Aorta (tissue), 5 donors: ENCODE results near the gene USP40. TPM values are rescaled to one million over a fixed set of nuclear protein-coding genes. Genes with fewer than 3 reads are reported as not detected.

Source experiments
- ATAC-seq: fragments of 200-7000 bp; cut with Tn5 transposase; one replicate; pipeline ENCODE4 v1.9.1; 2022; ENCODE audit warnings: moderate library complexity; ENCODE audit not compliant: low FRiP score
- DNase-seq, 2 donors: peaks; one replicate each; pipeline ENCODE4 v3.0.0-alpha.2; 2020
- H3K27ac ChIP-seq, 2 donors: one replicate each; pipeline ENCODE4 v1.5.1; 2013; ENCODE audit warnings: low read length in 2 of 2, mild to moderate bottlenecking in 2 of 2, moderate library complexity in 2 of 2, control low read depth in 1 of 2, inconsistent platforms in 1 of 2, low read depth in 1 of 2
- H3K27me3 ChIP-seq, 2 donors: one replicate each; pipeline ENCODE4 v1.6.1; 2013; ENCODE audit warnings: control low read depth in 1 of 2, low read length in 1 of 2, mild to moderate bottlenecking in 1 of 2, moderate library complexity in 1 of 2; ENCODE audit not compliant: insufficient read depth in 2 of 2, control insufficient read depth in 1 of 2
- H3K36me3 ChIP-seq, 2 donors: one replicate each; pipeline ENCODE4 v1.6.1; 2013; ENCODE audit warnings: control low read depth in 1 of 2, low read length in 1 of 2, mild to moderate bottlenecking in 1 of 2; ENCODE audit not compliant: insufficient read depth in 2 of 2, control insufficient read depth in 1 of 2
- H3K4me1 ChIP-seq, 2 donors: one replicate each; pipeline ENCODE4 v1.6.1; 2013; ENCODE audit warnings: low read length in 2 of 2, control low read depth in 1 of 2, mild to moderate bottlenecking in 1 of 2, moderate library complexity in 1 of 2; ENCODE audit not compliant: insufficient read depth in 2 of 2, control insufficient read depth in 1 of 2
- H3K4me3 ChIP-seq, 2 donors: one replicate each; pipeline ENCODE4 v1.5.1; 2013; ENCODE audit warnings: low read length in 2 of 2, control low read depth in 1 of 2, mild to moderate bottlenecking in 1 of 2
- H3K9me3 ChIP-seq: one replicate; pipeline ENCODE4 v1.6.1; 2013; ENCODE audit warnings: mild to moderate bottlenecking, low read length; ENCODE audit not compliant: control insufficient read depth
- WGBS, 2 donors: extraction: QIAGEN DNeasy Blood & Tissue Kit; methylation state at CpG; one replicate each; pipeline ENCODE4 v1.1.7; 2013; 5-methylcytosine and 5-hydroxymethylcytosine counted together
- intact Hi-C, 2 donors: fragments of 100-400 bp; cut with DNase I; formaldehyde crosslinking; loops; one replicate each; pipeline versions ENCODE4 v1.14.2 to v1.15.0; 2022
- polyA plus RNA-seq, 2 donors: library from polyadenylated mRNA; stranded (reverse); fragments of 200-250 nt; gene quantifications; one replicate each; pipeline ENCODE4 v1.2.3, GENCODE V29; 2013
- total RNA-seq, 2 donors: library from RNA; stranded (reverse); fragmentation: NEBNext Ultra II Directional; extraction: Animal tissue kit (Norgen Biotek cat#: 25700); gene quantifications; one replicate each; pipeline ENCODE4 v1.2.1, GENCODE V29; 2021
- donor health status: healthy with polysubstance abuse.
- donor health status: Bipolar disorder and iron deficiency.
- donor health status: DM: no; HTN: no; CAD: no.
- donor health status: DM: no; HTN: no; CAD: no.
- donor health status: DM: yes; HTN: yes; CAD: no.

The USP40 gene
- total and polyA plus RNA-seq, 4 donors, result 11.4 to 52.6 (median 30.0) TPM

- H3K36me3 ChIP-seq, result peaks cover 2 to 12% of the 10 kb centered on the region in 2 donors
- H3K4me3 ChIP-seq, result no peak overlapping the region
- H3K4me1 ChIP-seq, result no peaks in the 10 kb centered on the region
- no peaks in the 10 kb centered on the region for H3K9me3 ChIP-seq
- WGBS, 2 donors, result 95 to 100% methylated on average over 7 of the region's 7 CpGs
- intact Hi-C loops, result no loop called here
- no peak for ATAC-seq
- peak; percentile 24 to 55 for DNase-seq
- H3K27ac ChIP-seq, result no peak overlapping the region
- no peaks in the 10 kb centered on the region for H3K27me3 ChIP-seq
These were observed 111.1 kb downstream of the USP40 start for GRCh38 chr2:233455491-233455890.

GRCh38 chr2:233455006-233455405, 111.6 kb downstream of the USP40 start:
- DNase-seq (peak in 1 of 2 donors; percentile 53), ATAC-seq (no peak)
- intact Hi-C loops, result no loop called here
- no peaks in the 10 kb centered on the region for H3K9me3 ChIP-seq
- H3K27me3 ChIP-seq, result no peaks in the 10 kb centered on the region
- H3K27ac ChIP-seq, result no peak overlapping the region
- 89 to 91% methylated on average over 11 of the region's 11 CpGs for WGBS, 2 donors
- H3K4me1 ChIP-seq, result no peaks in the 10 kb centered on the region
- peaks cover 2 to 8% of the 10 kb centered on the region in 2 donors for H3K36me3 ChIP-seq
- no peak overlapping the region for H3K4me3 ChIP-seq

GRCh38 chr2:233453916-233454315, 112.7 kb downstream of the USP40 start:
- Histone ChIP-seq H3K9me3 (no peaks in the 10 kb centered on the region), H3K27ac (no peak overlapping the region), H3K36me3 (peaks cover 2 to 8% of the 10 kb centered on the region in 2 donors), H3K27me3 (no peaks in the 10 kb centered on the region), H3K4me3 (no peak overlapping the region), H3K4me1 (no peaks in the 10 kb centered on the region)
- 93 to 95% methylated on average over 8 of the region's 8 CpGs for WGBS, 2 donors
- ATAC-seq (no peak), DNase-seq (peak in 1 of 2 donors; percentile 37)
- intact Hi-C loops, result no loop called here

GRCh38 chr2:233453111-233453915, 113.3 kb downstream of the USP40 start:
- Histone ChIP-seq H3K27ac (no peak overlapping the region), H3K4me3 (no peak overlapping the region), H3K36me3 (peaks cover 2 to 7% of the 10 kb centered on the region in 2 donors), H3K4me1 (no peaks in the 10 kb centered on the region), H3K27me3 (no peaks in the 10 kb centered on the region), H3K9me3 (no peaks in the 10 kb centered on the region)
- intact Hi-C loops, result no loop called here
- ATAC-seq (no peak), DNase-seq (peak in 1 of 2 donors; percentile 52)
- WGBS, 2 donors, result 77 to 81% methylated on average over 10 of the region's 10 CpGs

GRCh38 chr2:233451950-233452349, 114.6 kb downstream of the USP40 start:
- H3K27me3 ChIP-seq, result no peaks in the 10 kb centered on the region
- DNase-seq, result no peak
- no peaks in the 10 kb centered on the region for H3K9me3 ChIP-seq
- H3K4me1 ChIP-seq, result no peaks in the 10 kb centered on the region
- 85 to 86% methylated on average over 9 of the region's 9 CpGs for WGBS, 2 donors
- no peak overlapping the region for H3K4me3 ChIP-seq
- peaks cover 2 to 8% of the 10 kb centered on the region in 2 donors for H3K36me3 ChIP-seq
- intact Hi-C loops, result no loop called here
- no peak for ATAC-seq
- H3K27ac ChIP-seq, result no peak overlapping the region

GRCh38 chr2:233450864-233451575, 115.6 kb downstream of the USP40 start:
- Histone ChIP-seq H3K27ac (no peak overlapping the region), H3K9me3 (no peaks in the 10 kb centered on the region), H3K4me1 (no peaks in the 10 kb centered on the region), H3K36me3 (peaks cover under 1 to 8% of the 10 kb centered on the region in 2 donors), H3K4me3 (no peak overlapping the region), H3K27me3 (no peaks in the 10 kb centered on the region)
- 90 to 93% methylated on average over 22 of the region's 22 CpGs for WGBS, 2 donors
- DNase-seq (peak in 1 of 2 donors; percentile 62), ATAC-seq (no peak)
- intact Hi-C loops, result no loop called here

GRCh38 chr2:233449921-233450863, 116.4 kb downstream of the USP40 start:
- Histone ChIP-seq H3K9me3 (no peaks in the 10 kb centered on the region), H3K36me3 (peaks cover 0 to 10% of the 10 kb centered on the region in 2 donors), H3K4me3 (no peak overlapping the region), H3K27me3 (no peaks in the 10 kb centered on the region), H3K4me1 (no peaks in the 10 kb centered on the region), H3K27ac (no peak overlapping the region)
- intact Hi-C loops, result loop anchor here in 1 of 2 donors (5.0 kb wide), 1 partner anchor 48 kb away; no protein-coding TSS in a partner anchor
- 93 to 94% methylated on average over 33 of the region's 33 CpGs for WGBS, 2 donors
- no peak for ATAC-seq
- peak in 1 of 2 donors; percentile 69 for DNase-seq
